ENCODE results near the gene BMPR1A. TPM values are rescaled to one million over a fixed set of nuclear protein-coding genes. Genes with fewer than 3 reads are reported as not detected.

Gene BMPR1A
- 16.8 to 27.4 TPM (median 23.3 TPM) in 5 replicates for total RNA-seq (2022; extraction: Qiagen RNA extraction; ENCODE audit: low read depth)

GRCh38 chr10:86756511-86757112, at the start of gene BMPR1A:
Gene BMPR1A, plus strand, starts transcription at chr10:86756619. Its CDS starts 119,400 bp downstream, at chr10:86876019.

GRCh38 chr10:86957471-86958115, 201.2 kb downstream of the BMPR1A start, which contains the start of gene MMRN2:
Gene MMRN2, minus strand, starts transcription at chr10:86957615. Its CDS starts 74 bp downstream, at chr10:86957541.

GRCh38 chr10:86958116-86958900, 201.9 kb downstream of the BMPR1A start, which contains the start of gene SNCG:
Gene SNCG, plus strand, starts transcription at chr10:86958599. Its CDS starts 99 bp downstream, at chr10:86958698.

DNA sequence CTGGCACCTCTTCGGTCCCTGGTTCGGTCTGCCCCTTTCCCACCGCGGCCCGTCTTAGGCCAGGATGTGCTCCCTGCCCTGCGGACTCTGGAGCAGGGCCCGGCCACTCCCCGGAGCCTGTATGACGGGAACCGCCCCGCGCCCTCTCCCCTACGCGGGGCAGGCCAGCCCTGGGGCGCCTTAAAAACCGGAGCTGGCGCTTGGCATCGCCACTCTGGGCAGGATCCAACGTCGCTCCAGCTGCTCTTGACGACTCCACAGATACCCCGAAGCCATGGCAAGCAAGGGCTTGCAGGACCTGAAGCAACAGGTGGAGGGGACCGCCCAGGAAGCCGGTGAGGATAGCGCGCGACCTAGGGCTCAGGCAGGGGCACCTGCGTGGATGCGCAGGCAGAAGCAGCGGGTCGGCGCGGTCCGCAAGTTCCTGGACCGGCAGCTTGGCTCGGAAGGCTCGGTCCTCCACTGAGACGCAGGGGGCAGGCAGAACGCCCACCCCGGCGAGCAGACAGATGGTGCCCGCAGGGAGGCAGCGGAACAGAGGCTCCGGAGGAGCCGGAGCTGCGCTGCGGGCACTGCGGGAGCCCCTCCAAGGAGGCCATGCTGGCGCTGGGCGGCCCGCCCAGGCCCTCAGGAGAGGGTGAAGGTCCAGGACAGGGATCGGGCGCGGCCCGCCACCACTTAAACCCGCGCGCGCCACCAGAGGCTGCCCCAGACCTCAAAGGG, 212.0 kb downstream of the BMPR1A start, which contains the start of gene ADIRF:
ADIRF (plus strand) TSS at position 212 of the 723 bp plus-strand sequence; CDS start at position 275, 63 bp downstream.

Other genes starting within 250 kb of the BMPR1A start
- gene WAPL, start 234.8 kb upstream of the BMPR1A start, total RNA-seq (2022; extraction: Qiagen RNA extraction; ENCODE audit: low read depth): 13.0 to 17.8 TPM (median 14.6 TPM) in 5 replicates
- gene OPN4, start 102.1 kb upstream of the BMPR1A start, total RNA-seq (2022; extraction: Qiagen RNA extraction; ENCODE audit: low read depth): not detected in 5 replicates
- 0.04 to 0.12 TPM (median 0.08 TPM) in 4 of 5 replicates, not detected in the other for gene LDB3, start 88.1 kb upstream of the BMPR1A start, total RNA-seq (2022; extraction: Qiagen RNA extraction; ENCODE audit: low read depth)
- 0.57 to 1.4 TPM (median 1.0 TPM) in 5 replicates for gene MMRN2, start 201.0 kb downstream of the BMPR1A start, total RNA-seq (2022; extraction: Qiagen RNA extraction; ENCODE audit: low read depth)
- gene SNCG, start 202.0 kb downstream of the BMPR1A start, total RNA-seq (2022; extraction: Qiagen RNA extraction; ENCODE audit: low read depth): 11.6 to 19.1 TPM (median 15.3 TPM) in 5 replicates
- gene ADIRF, start 211.9 kb downstream of the BMPR1A start, total RNA-seq (2022; extraction: Qiagen RNA extraction; ENCODE audit: low read depth): not detected in 5 replicates